ENCODE measurements around the gene MAN1C1. TPM values are rescaled to one million over a fixed set of nuclear protein-coding genes. Genes with fewer than 3 reads are reported as not detected.

Gene MAN1C1
- total RNA-seq, 2 donors from 2014 or later = 4.4 to 10.9 TPM

GRCh38 chr1:25616987-25617624, 515 bp downstream of the MAN1C1 start:
- Histone ChIP-seq H3K4me3 (peak overlapping the region; percentile 47 to 62), H3K36me3 (replicated peaks in 1 of 2; ENCODE audit: insufficient read depth in 1 of 2, low read depth in 2 of 2) (no peaks in the 10 kb centered on the region), H3K27me3 (no peaks in the 10 kb centered on the region), H3K9me3 (no peaks in the 10 kb centered on the region), H3K27ac (peak overlapping the region in 3 of 4 donors; percentile 36 to 52 (median 36)), H3K4me1 (peaks cover 24% of the 10 kb centered on the region)
- TF ChIP-seq CTCF (IDR thresholded peaks at IDR 0.05) (no peak), POLR2A (IDR thresholded peaks at IDR 0.05) (no peak)
- intact Hi-C loops (cut with DNase I) = no loop called here
- 0 to 1% methylated on average over 5 to 88 of the region's 94 CpGs for WGBS, 2 donors
- peak in 2 of 4 donors; percentile 17 to 20 for DNase-seq
- ATAC-seq = peak; percentile 2

GRCh38 chr1:25617625-25618432, 1.2 kb downstream of the MAN1C1 start:
- no peaks in the 10 kb centered on the region for H3K27me3 ChIP-seq
- H3K4me1 ChIP-seq = peaks cover 24% of the 10 kb centered on the region
- TF ChIP-seq POLR2A (IDR thresholded peaks at IDR 0.05) (no peak), CTCF (IDR thresholded peaks at IDR 0.05) (no peak)
- H3K9me3 ChIP-seq = no peaks in the 10 kb centered on the region
- no peaks in the 10 kb centered on the region for H3K36me3 ChIP-seq (replicated peaks in 1 of 2; ENCODE audit: insufficient read depth in 1 of 2, low read depth in 2 of 2)
- no peak overlapping the region for H3K27ac ChIP-seq
- intact Hi-C loops (cut with DNase I) = no loop called here
- 22 to 74% methylated on average over 14 to 36 of the region's 66 CpGs for WGBS, 2 donors
- DNase-seq (peak in 1 of 4 donors; percentile 19), ATAC-seq (no peak)
- peak overlapping the region in 1 of 2 donors; percentile 23 for H3K4me3 ChIP-seq

- peaks cover 24% of the 10 kb centered on the region for H3K4me1 ChIP-seq
- 76 to 80% methylated on average over 4 of the region's 4 CpGs for WGBS, 2 donors
Measured at GRCh38 chr1:25618433-25618808, 1.8 kb downstream of the MAN1C1 start.

GRCh38 chr1:25619101-25619890, 2.7 kb downstream of the MAN1C1 start:
- no peaks in the 10 kb centered on the region for H3K27me3 ChIP-seq
- H3K36me3 ChIP-seq (replicated peaks in 1 of 2; ENCODE audit: insufficient read depth in 1 of 2, low read depth in 2 of 2) = no peaks in the 10 kb centered on the region
- WGBS, 2 donors = 38 to 60% methylated on average over 9 to 11 of the region's 11 CpGs
- H3K4me3 ChIP-seq = no peak overlapping the region
- H3K9me3 ChIP-seq = no peaks in the 10 kb centered on the region
- DNase-seq (peak in 2 of 4 donors; percentile 28 to 37), ATAC-seq (no peak)
- intact Hi-C loops (cut with DNase I) = no loop called here
- H3K4me1 ChIP-seq = peaks cover 24% of the 10 kb centered on the region
- TF ChIP-seq POLR2A (IDR thresholded peaks at IDR 0.05) (no peak), CTCF (IDR thresholded peaks at IDR 0.05) (peak; percentile 27 to 60 (median 49))
- no peak overlapping the region for H3K27ac ChIP-seq

More at GRCh38 chr1:25618433-25618808, 1.8 kb downstream of the MAN1C1 start:
- H3K27ac ChIP-seq = no peak overlapping the region
- intact Hi-C loops (cut with DNase I) = no loop called here
- no peaks in the 10 kb centered on the region for H3K9me3 ChIP-seq
- ATAC-seq = no peak
- H3K27me3 ChIP-seq = no peaks in the 10 kb centered on the region
- no peak for TF ChIP-seq POLR2A (IDR thresholded peaks at IDR 0.05)
- TF ChIP-seq CTCF (IDR thresholded peaks at IDR 0.05) = no peak
- H3K4me3 ChIP-seq = no peak overlapping the region
- no peaks in the 10 kb centered on the region for H3K36me3 ChIP-seq (replicated peaks in 1 of 2; ENCODE audit: insufficient read depth in 1 of 2, low read depth in 2 of 2)
- no peak for DNase-seq

All from body of pancreas (tissue), 4 donors.